Neutrophil (primary cell): ENCODE results near the gene ZYG11A.
"Not testable (repeated sequence)": the region's sequence is repeated elsewhere in the genome, so short reads cannot be mapped to it uniquely, and the experiment has no call there.

ENCODE experiments used
- H3K27ac ChIP-seq: fragments of 200-600 bp; sonication (generic); 2 replicates; pipeline ENCODE4 v1.5.1; 2016; ENCODE audit warnings: mild to moderate bottlenecking, moderate library complexity
- H3K27me3 ChIP-seq: fragments of 200-600 bp; sonication (generic); 2 replicates; pipeline ENCODE4 v1.6.0; 2016; ENCODE audit warnings: mild to moderate bottlenecking
- H3K36me3 ChIP-seq: fragments of 200-600 bp; sonication (generic); 2 replicates; pipeline ENCODE4 v1.5.1; 2017
- H3K4me1 ChIP-seq, 2 experiments: fragments of 200-600 bp in 1 of 2; sonication (generic) in 1 of 2; 1 replicate in 1 of 2; 2 replicates in 1 of 2; pipeline versions ENCODE4 v1.5.1 to v1.6.1; 2013 to 2016; ENCODE audit warnings: low read depth in 1 of 2, low read length in 1 of 2, mild to moderate bottlenecking in 1 of 2, moderate library complexity in 1 of 2; ENCODE audit not compliant: control insufficient read depth in 1 of 2, insufficient read depth in 1 of 2
- H3K4me3 ChIP-seq, 2 experiments: fragments of 200-600 bp in 1 of 2; sonication (generic) in 1 of 2; 1 replicate in 1 of 2; 2 replicates in 1 of 2; pipeline ENCODE4 v1.5.1; 2013 to 2016; ENCODE audit warnings: low read depth in 1 of 2, low read length in 1 of 2, mild to moderate bottlenecking in 1 of 2, moderate library complexity in 1 of 2
- H3K9me3 ChIP-seq: fragments of 200-600 bp; sonication (generic); 2 replicates; pipeline ENCODE4 v1.5.1; 2016
- CTCF ChIP-seq: fragments of 200-600 bp; sonication (generic); IDR thresholded peaks from 2 replicates; pipeline ENCODE4 v1.5.1; 2016; ENCODE audit warnings: antibody characterized with exemption

The ZYG11A gene

GRCh38 chr1:52862666-52863458, 20.3 kb downstream of the ZYG11A start:
- no peak for TF ChIP-seq CTCF
- Histone ChIP-seq H3K4me3 (no peak overlapping the region), H3K4me1 (no peaks in the 10 kb centered on the region), H3K36me3 (no peaks in the 10 kb centered on the region), H3K9me3 (no peaks in the 10 kb centered on the region), H3K27ac (no peak overlapping the region), H3K27me3 (peaks cover 9% of the 10 kb centered on the region)

- Histone ChIP-seq H3K36me3 (no peaks in the 10 kb centered on the region), H3K9me3 (no peaks in the 10 kb centered on the region), H3K4me3 (no peak overlapping the region), H3K27ac (no peak overlapping the region), H3K27me3 (peaks cover 18% of the 10 kb centered on the region), H3K4me1 (no peaks in the 10 kb centered on the region)
- TF ChIP-seq CTCF: no peak
These were observed 24.7 kb downstream of the ZYG11A start for GRCh38 chr1:52867087-52867863.

- H3K27ac ChIP-seq, H3K36me3 ChIP-seq, H3K4me3 ChIP-seq, H3K9me3 ChIP-seq, H3K4me1 ChIP-seq: not testable (repeated sequence)
- H3K27me3 ChIP-seq: peaks cover 27% of the 10 kb centered on the region
These were observed 27.2 kb downstream of the ZYG11A start for GRCh38 chr1:52869727-52870126.

- no peak for TF ChIP-seq CTCF
- no peaks in the 10 kb centered on the region for H3K36me3 ChIP-seq
- H3K9me3 ChIP-seq: no peaks in the 10 kb centered on the region
- no peak overlapping the region for H3K27ac ChIP-seq
- peaks cover 22% of the 10 kb centered on the region for H3K27me3 ChIP-seq
- H3K4me1 ChIP-seq: no peaks in the 10 kb centered on the region
- H3K4me3 ChIP-seq: no peak overlapping the region
These were observed 34.3 kb downstream of the ZYG11A start for GRCh38 chr1:52876843-52877242.

- Histone ChIP-seq H3K27ac (no peak overlapping the region), H3K4me3 (no peak overlapping the region), H3K4me1 (no peaks in the 10 kb centered on the region), H3K36me3 (no peaks in the 10 kb centered on the region), H3K9me3 (no peaks in the 10 kb centered on the region), H3K27me3 (peaks cover 15% of the 10 kb centered on the region)
- TF ChIP-seq CTCF: no peak
These were observed 35.0 kb downstream of the ZYG11A start for GRCh38 chr1:52877554-52877953.

GRCh38 chr1:52880206-52880605, 37.6 kb downstream of the ZYG11A start:
- Histone ChIP-seq H3K27me3 (no peaks in the 10 kb centered on the region), H3K4me3 (no peak overlapping the region), H3K36me3 (no peaks in the 10 kb centered on the region), H3K27ac (no peak overlapping the region), H3K4me1 (no peaks in the 10 kb centered on the region), H3K9me3 (no peaks in the 10 kb centered on the region)
- no peak for TF ChIP-seq CTCF
